CD4-positive, alpha-beta T cell (primary cell): ENCODE results near the gene ISCU. TPM values are rescaled to one million over a fixed set of nuclear protein-coding genes. Genes with fewer than 3 reads are reported as not detected.

Experiments
- ATAC-seq: fragments of 200-7000 bp; cut with Tn5 transposase; one replicate; pipeline ENCODE4 v1.10.0; 2022; ENCODE audit warnings: mild to moderate bottlenecking; ENCODE audit not compliant: poor library complexity
- CTCF ChIA-PET: fragments of 350-600 bp; sonication (Branson Sonifier 250); formaldehyde crosslinking; loops from one replicate; lab custom pipeline; 2021; ENCODE audit warnings: antibody characterized with exemption, inconsistent platforms; lab: Charles Lee
- POLR2A ChIA-PET: fragments of 350-600 bp; sonication (Branson Sonifier 250); formaldehyde crosslinking; loops from one replicate; lab custom pipeline; 2021; ENCODE audit warnings: antibody characterized with exemption, inconsistent platforms; lab: Charles Lee
- DNase-seq, 14 experiments: peaks; one replicate each; pipeline ENCODE4 v3.0.0-alpha.2; 2013 to 2020; ENCODE audit warnings: mixed read lengths in 2 of 14
- H3K27ac ChIP-seq, 2 donors: one replicate each; pipeline versions ENCODE4 v1.5.1 to v1.7.0; 2013; ENCODE audit warnings: low read length in 2 of 2, low read depth in 1 of 2, mild to moderate bottlenecking in 1 of 2
- H3K27me3 ChIP-seq, 2 experiments: 1 replicate in 1 of 2; 2 replicates in 1 of 2; pipeline versions ENCODE4 v1.6.1 to v1.7.0; 2013; ENCODE audit warnings: low read length in 2 of 2, control low read depth in 1 of 2, mild to moderate bottlenecking in 1 of 2, moderate library complexity in 1 of 2; ENCODE audit not compliant: insufficient read depth in 2 of 2, control insufficient read depth in 1 of 2
- H3K36me3 ChIP-seq: one replicate; pipeline ENCODE4 v1.6.1; 2013; ENCODE audit warnings: low read length, control low read depth; ENCODE audit not compliant: insufficient read depth
- H3K4me1 ChIP-seq: one replicate; pipeline ENCODE4 v1.6.1; 2013; ENCODE audit warnings: low read length, control low read depth; ENCODE audit not compliant: insufficient read depth
- H3K4me3 ChIP-seq: one replicate; pipeline ENCODE4 v1.5.1; 2013; ENCODE audit warnings: mild to moderate bottlenecking, low read length, moderate library complexity
- H3K9me3 ChIP-seq, 2 experiments: 1 replicate in 1 of 2; 2 replicates in 1 of 2; pipeline versions ENCODE4 v1.6.1 to v1.7.0; 2013; ENCODE audit warnings: low read length in 2 of 2, mild to moderate bottlenecking in 2 of 2, control low read depth in 1 of 2, moderate library complexity in 1 of 2; ENCODE audit not compliant: control insufficient read depth in 1 of 2, insufficient read depth in 1 of 2
- H3K27ac Mint-ChIP-seq: one replicate; pipeline ENCODE4 v1.8.0; 2020; ENCODE audit warnings: mixed read lengths
- H3K27me3 Mint-ChIP-seq: one replicate; pipeline ENCODE4 v1.8.0; 2021; ENCODE audit warnings: mixed read lengths
- H3K36me3 Mint-ChIP-seq: one replicate; pipeline ENCODE4 v1.8.0; 2021; ENCODE audit warnings: low read depth, mixed read lengths
- H3K4me1 Mint-ChIP-seq: one replicate; pipeline ENCODE4 v1.8.0; 2021; ENCODE audit warnings: low read depth, mixed read lengths
- H3K4me3 Mint-ChIP-seq: one replicate; pipeline ENCODE4 v1.8.0; 2020; ENCODE audit warnings: mild to moderate bottlenecking, mixed read lengths
- H3K9me3 Mint-ChIP-seq: one replicate; pipeline ENCODE4 v1.8.0; 2020; ENCODE audit warnings: mixed read lengths
- CTCF ChIP-seq: fragments of 200-600 bp; IDR thresholded peaks from one replicate; pipeline ENCODE4 v1.8.0; 2022; ENCODE audit warnings: antibody characterized with exemption, mild to moderate bottlenecking
- intact Hi-C, 2 experiments: fragments of 100-400 bp; cut with DNase I in 1 of 2; cut with micrococcal nuclease in 1 of 2; formaldehyde crosslinking; loops; one replicate each; pipeline versions ENCODE4 v1.15.1 to v1.9.0; 2023 to 2025; cut with DNase I, micrococcal nuclease
- total RNA-seq, 174 experiments: library from RNA in 2 of 174; stranded (reverse) in 2 of 174; gene quantifications; one replicate each; pipeline ENCODE4 v1.2.3 and lab custom pipeline; 2021 to 2026

ISCU gene
- total RNA-seq, 2 experiments from 2014 or later: 269 to 270 TPM

GRCh38 chr12:108530161-108530560, 32.2 kb upstream of the ISCU start:
- no peak for DNase-seq
- intact Hi-C loops: no loop called here
- no peak for TF ChIP-seq CTCF
- Mint-ChIP-seq H3K27me3 (no peaks in the 10 kb centered on the region), H3K27ac (peak overlapping the region; percentile 8), H3K4me3 (no peak overlapping the region), H3K9me3 (no peaks in the 10 kb centered on the region), H3K36me3 (peaks cover 97% of the 10 kb centered on the region), H3K4me1 (no peaks in the 10 kb centered on the region)
- H3K9me3 ChIP-seq: no peaks in the 10 kb centered on the region
- H3K27ac ChIP-seq: no peak overlapping the region
- no peak overlapping the region for H3K4me3 ChIP-seq
- no peaks in the 10 kb centered on the region for H3K27me3 ChIP-seq
- ChIA-PET POLR2A (interaction anchor here (0.8 kb wide), 1 partner anchor 19 kb away, joined by 3 read pairs; no protein-coding TSS in a partner anchor), CTCF (no interaction called here)
- no peak for ATAC-seq
- peaks cover 95% of the 10 kb centered on the region for H3K36me3 ChIP-seq
- no peaks in the 10 kb centered on the region for H3K4me1 ChIP-seq

- H3K36me3 ChIP-seq: peaks cover 95% of the 10 kb centered on the region
- ChIA-PET CTCF (no interaction called here), POLR2A (interaction anchor here (1.1 kb wide), 1 partner anchor 29 kb away, joined by 4 read pairs; the partner anchor contains the start of gene SART3)
- H3K27me3 ChIP-seq: no peaks in the 10 kb centered on the region
- Mint-ChIP-seq H3K4me1 (peaks cover 4% of the 10 kb centered on the region), H3K27me3 (no peaks in the 10 kb centered on the region), H3K36me3 (peaks cover 97% of the 10 kb centered on the region), H3K4me3 (no peak overlapping the region), H3K27ac (no peak overlapping the region), H3K9me3 (no peaks in the 10 kb centered on the region)
- TF ChIP-seq CTCF: no peak
- no peak overlapping the region for H3K4me3 ChIP-seq
- DNase-seq (no peak), ATAC-seq (no peak)
- intact Hi-C loops: no loop called here
- H3K27ac ChIP-seq: no peak overlapping the region
- no peaks in the 10 kb centered on the region for H3K4me1 ChIP-seq
- H3K9me3 ChIP-seq: no peaks in the 10 kb centered on the region
Observed at GRCh38 chr12:108531929-108532848, 30.2 kb upstream of the ISCU start.

GRCh38 chr12:108538146-108538545, 24.2 kb upstream of the ISCU start:
- DNase-seq: no peak
- H3K27me3 Mint-ChIP-seq: no peaks in the 10 kb centered on the region
- peak overlapping the region; percentile 9 for H3K27ac Mint-ChIP-seq
- no peaks in the 10 kb centered on the region for H3K9me3 Mint-ChIP-seq
- ATAC-seq: no peak
- peaks cover 92% of the 10 kb centered on the region for H3K36me3 Mint-ChIP-seq
- H3K4me1 ChIP-seq: no peaks in the 10 kb centered on the region
- CTCF ChIA-PET: interaction anchor here (1.3 to 1.4 kb wide), 2 partner anchors 17 to 26 kb away, joined by 3 read pairs; no protein-coding TSS in a partner anchor
- no peak overlapping the region for H3K4me3 ChIP-seq
- no peak for TF ChIP-seq CTCF
- H3K9me3 ChIP-seq: no peaks in the 10 kb centered on the region
- no peak overlapping the region for H3K27ac ChIP-seq
- H3K4me3 Mint-ChIP-seq: no peak overlapping the region
- H3K27me3 ChIP-seq: no peaks in the 10 kb centered on the region
- POLR2A ChIA-PET: no interaction called here
- H3K4me1 Mint-ChIP-seq: peaks cover 19% of the 10 kb centered on the region
- H3K36me3 ChIP-seq: peaks cover 79% of the 10 kb centered on the region
- intact Hi-C loops: no loop called here
